HG03097 (cell line): ENCODE measurements around the gene GPM6B.

Experiments
- ATAC-seq: cut with Tn5 transposase; IDR thresholded peaks from one replicate; pipeline ENCODE4 v1.9.1; 2021; ENCODE audit not compliant: unreplicated experiment, low FRiP score

GPM6B gene

GRCh38 chrX:13770013-13770535 lies 46.8 kb downstream of the GPM6B start:
- no peak for ATAC-seq

GRCh38 chrX:13768939-13769338 lies 48.0 kb downstream of the GPM6B start:
- no peak for ATAC-seq

GRCh38 chrX:13764765-13765164 lies 52.1 kb downstream of the GPM6B start:
- no peak for ATAC-seq

GRCh38 chrX:13764281-13764680 lies 52.6 kb downstream of the GPM6B start:
- no peak for ATAC-seq

GRCh38 chrX:13763489-13763888 lies 53.4 kb downstream of the GPM6B start:
- ATAC-seq = no peak

GRCh38 chrX:13761606-13762414 lies 55.1 kb downstream of the GPM6B start:
- peak; percentile 51 for ATAC-seq

GRCh38 chrX:13760426-13760825 lies 56.5 kb downstream of the GPM6B start:
- no peak for ATAC-seq

- peak; percentile 50 for ATAC-seq
These were observed 57.7 kb downstream of the GPM6B start for GRCh38 chrX:13759152-13759718.

- no peak for ATAC-seq
These were observed 60.5 kb downstream of the GPM6B start for GRCh38 chrX:13756381-13756780.

GRCh38 chrX:13755254-13755653 lies 61.6 kb downstream of the GPM6B start:
- ATAC-seq = no peak

GRCh38 chrX:13754765-13755164 lies 62.1 kb downstream of the GPM6B start:
- no peak for ATAC-seq

GRCh38 chrX:13752646-13753045 lies 64.2 kb downstream of the GPM6B start:
- peak; percentile 64 for ATAC-seq

- no peak for ATAC-seq
These were observed 64.8 kb downstream of the GPM6B start for GRCh38 chrX:13752141-13752540.

GRCh38 chrX:13750812-13751211 lies 66.1 kb downstream of the GPM6B start:
- no peak for ATAC-seq

- ATAC-seq = no peak
These were observed 66.7 kb downstream of the GPM6B start for GRCh38 chrX:13750204-13750603.

- ATAC-seq = no peak
These were observed 68.4 kb downstream of the GPM6B start for GRCh38 chrX:13748486-13748885.

- ATAC-seq = no peak
These were observed 69.1 kb downstream of the GPM6B start for GRCh38 chrX:13747836-13748235.

- peak; percentile 89 for ATAC-seq
These were observed 74.3 kb downstream of the GPM6B start for GRCh38 chrX:13742397-13743176.

- ATAC-seq = no peak
These were observed 75.2 kb downstream of the GPM6B start for GRCh38 chrX:13741695-13742094.

GRCh38 chrX:13734278-13735172 lies 82.4 kb downstream of the GPM6B start, which contains the start of the genes OFD1 and TRAPPC2:
Gene OFD1 (plus strand): TSS chrX:13734748. CDS start chrX:13735072, 324 bp downstream.
Gene TRAPPC2 (minus strand): TSS chrX:13734620. CDS start chrX:13719963, 14,657 bp downstream.
- ATAC-seq = peak; percentile 90
